Activated T-helper 1 cell treated with anti-CD3 and anti-CD28 coated beads, Interleukin-12 subunit alpha, Interleukin-12 subunit beta, Interleukin-2, Interleukin-4 antibody, amounts not matched to agents 30 ng/mL and 10 ng/mL and 1 ng/mL, durations not matched to agents 14 hours and 24 hours and 36 hours (primary cell): ENCODE results near the gene RANBP3. TPM values are rescaled to one million over a fixed set of nuclear protein-coding genes. Genes with fewer than 3 reads are reported as not detected.
"Not testable (repeated sequence)": the region's sequence is repeated elsewhere in the genome, so short reads cannot be mapped to it uniquely, and the experiment has no call there.

ENCODE experiments used
- DNase-seq: peaks from one replicate; pipeline ENCODE4 v3.0.0; 2021; ENCODE audit warnings: low spot score
- H3K27ac Mint-ChIP-seq: one replicate; pipeline ENCODE4 v1.8.0; 2021; ENCODE audit warnings: mild to moderate bottlenecking, mixed read lengths
- H3K27me3 Mint-ChIP-seq: one replicate; pipeline ENCODE4 v1.8.0; 2022; ENCODE audit warnings: mild to moderate bottlenecking, moderate library complexity, mixed read lengths; ENCODE audit not compliant: insufficient read depth
- H3K36me3 Mint-ChIP-seq: one replicate; pipeline ENCODE4 v1.8.0; 2021; ENCODE audit warnings: low read depth, mixed read lengths
- H3K4me1 Mint-ChIP-seq: one replicate; pipeline ENCODE4 v1.8.0; 2021; ENCODE audit warnings: low read depth, mixed read lengths
- H3K4me3 Mint-ChIP-seq: one replicate; pipeline ENCODE4 v1.8.0; 2021; ENCODE audit warnings: mild to moderate bottlenecking, moderate library complexity, mixed read lengths
- H3K9me3 Mint-ChIP-seq: one replicate; pipeline ENCODE4 v1.8.0; 2021; ENCODE audit warnings: mixed read lengths
- intact Hi-C: fragments of 100-400 bp; cut with micrococcal nuclease; formaldehyde crosslinking; loops from one replicate; pipeline ENCODE4 v1.15.1; 2024
- total RNA-seq: library from RNA; stranded (reverse); gene quantifications from 2 replicates; pipeline ENCODE4 v1.2.3, GENCODE V29; 2022

RANBP3 gene
- total RNA-seq, 1 donor from 2014 or later: 122 TPM

- intact Hi-C loops: no loop called here
- Mint-ChIP-seq H3K4me3 (no peak overlapping the region), H3K27ac (no peak overlapping the region), H3K27me3 (peaks cover 2% of the 10 kb centered on the region), H3K9me3 (no peaks in the 10 kb centered on the region), H3K4me1 (no peaks in the 10 kb centered on the region), H3K36me3 (peaks cover 3% of the 10 kb centered on the region)
- DNase-seq: no peak
These were observed 86.4 kb downstream of the RANBP3 start for GRCh38 chr19:5891572-5891937.

- Mint-ChIP-seq H3K4me1 (no peaks in the 10 kb centered on the region), H3K27ac (no peak overlapping the region), H3K9me3 (no peaks in the 10 kb centered on the region), H3K27me3 (peaks cover 2% of the 10 kb centered on the region), H3K4me3 (no peak overlapping the region), H3K36me3 (no peaks in the 10 kb centered on the region)
- DNase-seq: no peak
- intact Hi-C loops: no loop called here
These were observed 87.8 kb downstream of the RANBP3 start for GRCh38 chr19:5890099-5890498.

GRCh38 chr19:5889288-5889971 lies 88.5 kb downstream of the RANBP3 start:
- Mint-ChIP-seq H3K4me3 (no peak overlapping the region), H3K36me3 (no peaks in the 10 kb centered on the region), H3K27me3 (peaks cover 2% of the 10 kb centered on the region), H3K4me1 (no peaks in the 10 kb centered on the region), H3K27ac (no peak overlapping the region), H3K9me3 (no peaks in the 10 kb centered on the region)
- no peak for DNase-seq
- intact Hi-C loops: no loop called here

GRCh38 chr19:5884065-5884811 lies 93.7 kb downstream of the RANBP3 start:
- intact Hi-C loops, H3K4me1 Mint-ChIP-seq, H3K9me3 Mint-ChIP-seq, H3K36me3 Mint-ChIP-seq, DNase-seq, H3K27me3 Mint-ChIP-seq, H3K27ac Mint-ChIP-seq, H3K4me3 Mint-ChIP-seq: not testable (repeated sequence)

GRCh38 chr19:5883157-5883873 lies 94.6 kb downstream of the RANBP3 start:
- H3K27ac Mint-ChIP-seq, H3K36me3 Mint-ChIP-seq, H3K27me3 Mint-ChIP-seq, intact Hi-C loops, H3K9me3 Mint-ChIP-seq, H3K4me3 Mint-ChIP-seq, H3K4me1 Mint-ChIP-seq, DNase-seq: not testable (repeated sequence)

- intact Hi-C loops: no loop called here
- H3K9me3 Mint-ChIP-seq: no peaks in the 10 kb centered on the region
These were observed 95.4 kb downstream of the RANBP3 start for GRCh38 chr19:5882421-5882968.

GRCh38 chr19:5881543-5882299 lies 96.2 kb downstream of the RANBP3 start:
- no peak overlapping the region for H3K4me3 Mint-ChIP-seq
- H3K27me3 Mint-ChIP-seq: peaks cover 3% of the 10 kb centered on the region
- intact Hi-C loops: no loop called here
- H3K9me3 Mint-ChIP-seq: no peaks in the 10 kb centered on the region
- DNase-seq: no peak
- no peaks in the 10 kb centered on the region for H3K36me3 Mint-ChIP-seq
- no peak overlapping the region for H3K27ac Mint-ChIP-seq
- no peaks in the 10 kb centered on the region for H3K4me1 Mint-ChIP-seq

More at GRCh38 chr19:5882421-5882968, 95.4 kb downstream of the RANBP3 start:
- peaks cover 3% of the 10 kb centered on the region for H3K27me3 Mint-ChIP-seq
- no peak for DNase-seq
- no peak overlapping the region for H3K27ac Mint-ChIP-seq
- H3K4me3 Mint-ChIP-seq: no peak overlapping the region
- no peaks in the 10 kb centered on the region for H3K36me3 Mint-ChIP-seq
- H3K4me1 Mint-ChIP-seq: no peaks in the 10 kb centered on the region

GRCh38 chr19:5880604-5881078 lies 97.3 kb downstream of the RANBP3 start:
- Mint-ChIP-seq H3K27me3 (peaks cover 3% of the 10 kb centered on the region), H3K4me3 (no peak overlapping the region), H3K4me1 (no peaks in the 10 kb centered on the region), H3K27ac (no peak overlapping the region), H3K9me3 (no peaks in the 10 kb centered on the region), H3K36me3 (no peaks in the 10 kb centered on the region)
- intact Hi-C loops: no loop called here
- DNase-seq: no peak

GRCh38 chr19:5880196-5880595 lies 97.7 kb downstream of the RANBP3 start:
- Mint-ChIP-seq H3K27me3 (peaks cover 3% of the 10 kb centered on the region), H3K4me1 (no peaks in the 10 kb centered on the region), H3K9me3 (no peaks in the 10 kb centered on the region), H3K36me3 (no peaks in the 10 kb centered on the region), H3K4me3 (no peak overlapping the region), H3K27ac (no peak overlapping the region)
- intact Hi-C loops: no loop called here
- DNase-seq: no peak

GRCh38 chr19:5877882-5878281 lies 100.1 kb downstream of the RANBP3 start:
- Mint-ChIP-seq H3K27ac (no peak overlapping the region), H3K4me3 (no peak overlapping the region), H3K4me1 (no peaks in the 10 kb centered on the region), H3K9me3 (no peaks in the 10 kb centered on the region), H3K36me3 (no peaks in the 10 kb centered on the region), H3K27me3 (no peaks in the 10 kb centered on the region)
- DNase-seq: no peak
- intact Hi-C loops: no loop called here

- no peak for DNase-seq
- H3K27ac Mint-ChIP-seq: no peak overlapping the region
- no peaks in the 10 kb centered on the region for H3K27me3 Mint-ChIP-seq
These were observed 100.5 kb downstream of the RANBP3 start for GRCh38 chr19:5877427-5877826.

GRCh38 chr19:5874496-5874895 lies 103.4 kb downstream of the RANBP3 start:
- H3K36me3 Mint-ChIP-seq, H3K4me1 Mint-ChIP-seq, H3K9me3 Mint-ChIP-seq, intact Hi-C loops, H3K27me3 Mint-ChIP-seq, DNase-seq, H3K4me3 Mint-ChIP-seq, H3K27ac Mint-ChIP-seq: not testable (repeated sequence)

More at GRCh38 chr19:5877427-5877826, 100.5 kb downstream of the RANBP3 start:
- Mint-ChIP-seq H3K4me3 (no peak overlapping the region), H3K36me3 (no peaks in the 10 kb centered on the region), H3K9me3 (no peaks in the 10 kb centered on the region), H3K4me1 (no peaks in the 10 kb centered on the region)
- intact Hi-C loops: no loop called here
